A549 (cell line): ENCODE results near the gene E2F1.

Experiments
- EP300 ChIP-seq, 2 experiments: fragments of >200 bp; sonication (Bioruptor Twin); formaldehyde crosslinking; IDR thresholded peaks; 2 replicates in 1 of 2; 3 replicates in 1 of 2; pipeline ENCODE4 v1.6.1; 2016 to 2017
- POLR2A ChIP-seq: IDR thresholded peaks from 2 replicates; pipeline ENCODE4 v1.6.1; 2012; ENCODE audit warnings: mild to moderate bottlenecking, low read length
- USF2 ChIP-seq: fragments of 450-650 bp; IDR thresholded peaks from 2 replicates; pipeline ENCODE4 v1.6.1; 2014; ENCODE audit warnings: antibody characterized with exemption
- ZFP36 ChIP-seq: fragments of 450-650 bp; IDR thresholded peaks from 2 replicates; pipeline ENCODE4 v1.6.1; 2014; ENCODE audit warnings: borderline replicate concordance; ENCODE audit not compliant: partially characterized antibody

- TF ChIP-seq POLR2A (no peak), EP300 (IDR thresholded peaks at IDR 0.05) (no peak), USF2 (no peak), ZFP36 (no peak)
Observed at GRCh38 chr20:33670715-33671499, 15.3 kb downstream of the E2F1 start.
